SU-DHL-6 (cell line): ENCODE results near the gene SAMD4B.

Experiments
- EZH2phosphoT487 ChIP-seq: fragments of 200-600 bp; sonication (generic), shearing (Covaris generic); conservative IDR thresholded peaks from 2 replicates; pipeline ENCODE4 v1.6.1; 2018; ENCODE audit warnings: mild to moderate bottlenecking, antibody characterized with exemption, low read length, moderate library complexity, mixed read lengths
- TF ChIP-seq, protein P1 (sequence below): fragments of 200-600 bp; sonication (generic); IDR thresholded peaks from one replicate; pipeline ENCODE4 v1.5.1; 2017; ENCODE audit warnings: antibody characterized with exemption, mild to moderate bottlenecking, low read length, moderate library complexity; ENCODE audit not compliant: insufficient read depth, poor library complexity, severe bottlenecking

DNA sequence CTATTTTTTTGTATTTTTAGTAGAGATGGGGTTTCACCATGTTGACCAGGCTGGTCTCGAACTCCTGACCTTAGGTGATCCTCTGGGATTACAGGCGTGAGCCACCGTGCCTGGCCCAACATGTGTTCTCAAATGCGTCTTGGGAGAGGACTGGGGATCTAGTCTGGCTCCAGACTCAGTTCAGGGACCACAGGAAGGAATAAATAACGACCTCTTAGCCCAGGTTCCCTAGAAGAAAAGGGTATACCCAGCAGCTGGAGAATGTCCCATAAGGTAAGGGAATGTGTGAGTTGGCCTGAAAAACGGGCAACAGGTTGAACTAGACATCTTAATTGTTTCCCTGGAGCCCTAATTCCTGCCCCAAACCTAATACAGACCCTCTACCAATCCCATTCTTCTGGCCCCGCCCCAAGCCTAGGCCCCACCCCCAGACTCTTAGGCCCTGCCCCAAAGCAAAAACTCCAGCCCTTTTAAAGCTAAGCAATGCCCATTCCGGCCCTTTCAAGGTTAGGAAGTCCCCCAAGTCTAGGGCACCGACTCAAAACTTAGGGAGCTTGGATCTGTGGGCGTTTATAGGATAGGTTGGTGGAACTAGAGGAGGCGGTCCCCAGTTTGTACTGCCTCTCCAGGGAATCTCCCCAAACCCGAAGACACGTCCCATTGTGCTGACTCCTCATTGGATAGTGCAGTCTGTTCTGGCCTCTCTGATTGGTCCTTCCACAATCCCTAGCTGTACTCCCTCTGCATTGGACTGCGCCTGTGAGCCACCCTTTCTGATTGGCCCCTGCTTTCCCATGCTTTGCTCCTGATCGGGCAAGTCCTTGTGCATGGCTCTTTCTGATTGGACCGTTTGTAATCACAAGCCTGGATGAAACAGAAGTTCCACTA lies 16.2 kb upstream of the SAMD4B start:
- TF ChIP-seq EZH2phosphoT487: no peak
- TF ChIP-seq, protein P1, sequence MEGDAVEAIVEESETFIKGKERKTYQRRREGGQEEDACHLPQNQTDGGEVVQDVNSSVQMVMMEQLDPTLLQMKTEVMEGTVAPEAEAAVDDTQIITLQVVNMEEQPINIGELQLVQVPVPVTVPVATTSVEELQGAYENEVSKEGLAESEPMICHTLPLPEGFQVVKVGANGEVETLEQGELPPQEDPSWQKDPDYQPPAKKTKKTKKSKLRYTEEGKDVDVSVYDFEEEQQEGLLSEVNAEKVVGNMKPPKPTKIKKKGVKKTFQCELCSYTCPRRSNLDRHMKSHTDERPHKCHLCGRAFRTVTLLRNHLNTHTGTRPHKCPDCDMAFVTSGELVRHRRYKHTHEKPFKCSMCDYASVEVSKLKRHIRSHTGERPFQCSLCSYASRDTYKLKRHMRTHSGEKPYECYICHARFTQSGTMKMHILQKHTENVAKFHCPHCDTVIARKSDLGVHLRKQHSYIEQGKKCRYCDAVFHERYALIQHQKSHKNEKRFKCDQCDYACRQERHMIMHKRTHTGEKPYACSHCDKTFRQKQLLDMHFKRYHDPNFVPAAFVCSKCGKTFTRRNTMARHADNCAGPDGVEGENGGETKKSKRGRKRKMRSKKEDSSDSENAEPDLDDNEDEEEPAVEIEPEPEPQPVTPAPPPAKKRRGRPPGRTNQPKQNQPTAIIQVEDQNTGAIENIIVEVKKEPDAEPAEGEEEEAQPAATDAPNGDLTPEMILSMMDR: no peak
